ENCODE measurements around the gene ACRBP. TPM values are rescaled to one million over a fixed set of nuclear protein-coding genes. Genes with fewer than 3 reads are reported as not detected.
"Not testable (repeated sequence)": the region's sequence is repeated elsewhere in the genome, so short reads cannot be mapped to it uniquely, and the experiment has no call there.

ACRBP gene
- total and polyA plus RNA-seq, 2 donors (not counting 3 experiments of a cell fraction or from before 2014, with no cell fraction given), result 1.3 to 5.7 TPM

GRCh38 chr12:6602526-6602925 is 44.7 kb downstream of the ACRBP start:
- Histone ChIP-seq H3K79me2 (ENCODE audit: control insufficient read depth, insufficient read depth, low read length) (peaks cover 51% of the 10 kb centered on the region), H3K4me3 (replicated peaks in 1 of 3; ENCODE audit: insufficient read depth in 1 of 3, low read depth in 1 of 3, low read length in 3 of 3) (no peak overlapping the region), H3K9me3 (replicated peaks; ENCODE audit: control insufficient read depth, insufficient read depth, low read length) (no peaks in the 10 kb centered on the region), H4K20me1 (replicated peaks; ENCODE audit: control insufficient read depth, extremely low read depth, insufficient read depth, low read length) (no peaks in the 10 kb centered on the region), H3K36me3 (ENCODE audit: control insufficient read depth in 2 of 2, extremely low read depth in 1 of 2, insufficient read depth in 2 of 2, low read length in 2 of 2) (peaks cover 33 to 42% of the 10 kb centered on the region in 2 experiments), H3K27me3 (ENCODE audit: control insufficient read depth in 2 of 2, insufficient read depth in 2 of 2, low read length in 2 of 2) (no peaks in the 10 kb centered on the region), H3K9me1 (replicated peaks; ENCODE audit: control insufficient read depth, extremely low read depth, insufficient read depth, low read length) (no peaks in the 10 kb centered on the region), H3K4me2 (ENCODE audit: insufficient read depth, low read length) (no peak overlapping the region), H3K9ac (replicated peaks; ENCODE audit: extremely low read depth, insufficient read depth, low read length) (no peak overlapping the region), H3K4me1 (ENCODE audit: control insufficient read depth, extremely low read depth, insufficient read depth, low read length) (peaks cover 25% of the 10 kb centered on the region), H2AFZ (ENCODE audit: low read depth, low read length) (no peak overlapping the region), H3K27ac (ENCODE audit: insufficient read depth, low read depth, low read length) (no peak overlapping the region)
- CTCF ChIA-PET, result interaction anchor here (0.8 to 1.6 kb wide), 4 partner anchors 7 to 82 kb away, joined by 3 to 7 read pairs (median 3); no protein-coding TSS in a partner anchor
- dilution Hi-C loops (cut with MboI; ENCODE audit: extremely low pct_ligation_motif_present, low sequenced_read_pairs), result no loop called here
- no TSS peak for BruUV-seq (replicated peaks)
- intact Hi-C loops (cut with micrococcal nuclease), result no loop called here
- FAIRE-seq, result no peak
- POLR2A ChIA-PET, result no interaction called here
- no peak for DNase-seq (ENCODE audit: low read depth, low spot score)
- no peak for TF ChIP-seq CTCF (IDR thresholded peaks at IDR 0.05; ENCODE audit: extremely low read depth in 1 of 2, insufficient read depth in 1 of 2, low read depth in 1 of 2, low read length in 2 of 2)
- TF ChIP-seq POLR2A (IDR thresholded peaks at IDR 0.05; ENCODE audit: low read depth, low read length), result no peak
- TF ChIP-seq MYC (IDR thresholded peaks at IDR 0.05; ENCODE audit: low read depth, low read length), result no peak
- no peak for TF ChIP-seq JUN (IDR thresholded peaks at IDR 0.05; ENCODE audit: borderline replicate concordance, insufficient read depth, insufficient read length, low read depth)
- TF ChIP-seq FOS (IDR thresholded peaks at IDR 0.05; ENCODE audit: borderline replicate concordance, insufficient read depth, low read length), result no peak
- no peak for TF ChIP-seq POLR2AphosphoS5 (IDR thresholded peaks at IDR 0.05; ENCODE audit: insufficient read depth, low read depth, low read length)
- TF ChIP-seq EZH2 (IDR thresholded peaks at IDR 0.05; ENCODE audit: borderline replicate concordance, low read depth, low read length, severe bottlenecking), result no peak
- no peak for TF ChIP-seq MAX (IDR thresholded peaks at IDR 0.05; ENCODE audit: insufficient read depth, insufficient read length)
- no peak for TF ChIP-seq GATA2 (IDR thresholded peaks at IDR 0.05; ENCODE audit: insufficient read depth, insufficient read length, low read depth, low read length)

- H3K9me3 ChIP-seq (replicated peaks; ENCODE audit: control insufficient read depth, insufficient read depth, low read length); H4K20me1 ChIP-seq (replicated peaks; ENCODE audit: control insufficient read depth, extremely low read depth, insufficient read depth, low read length); DNase-seq (ENCODE audit: low read depth, low spot score); H3K4me3 ChIP-seq (replicated peaks in 1 of 3; ENCODE audit: insufficient read depth in 1 of 3, low read depth in 1 of 3, low read length in 3 of 3); H3K79me2 ChIP-seq (ENCODE audit: control insufficient read depth, insufficient read depth, low read length); H3K27me3 ChIP-seq (ENCODE audit: control insufficient read depth in 2 of 2, insufficient read depth in 2 of 2, low read length in 2 of 2); H3K4me2 ChIP-seq (ENCODE audit: insufficient read depth, low read length); intact Hi-C loops (cut with micrococcal nuclease); H3K9me1 ChIP-seq (replicated peaks; ENCODE audit: control insufficient read depth, extremely low read depth, insufficient read depth, low read length); H3K4me1 ChIP-seq (ENCODE audit: control insufficient read depth, extremely low read depth, insufficient read depth, low read length); H3K27ac ChIP-seq (ENCODE audit: insufficient read depth, low read depth, low read length); H2AFZ ChIP-seq (ENCODE audit: low read depth, low read length); dilution Hi-C loops (cut with MboI; ENCODE audit: extremely low pct_ligation_motif_present, low sequenced_read_pairs); POLR2A ChIA-PET; FAIRE-seq; BruUV-seq (replicated peaks); H3K9ac ChIP-seq (replicated peaks; ENCODE audit: extremely low read depth, insufficient read depth, low read length): not testable (repeated sequence)
- CTCF ChIA-PET, result interaction anchor here (0.7 to 1.3 kb wide), 5 partner anchors 7 to 157 kb away, joined by 3 to 7 read pairs (median 3); partner anchors contain the start of gene MLF2
- peaks cover 44 to 69% of the 10 kb centered on the region in 2 experiments for H3K36me3 ChIP-seq (ENCODE audit: control insufficient read depth in 2 of 2, extremely low read depth in 1 of 2, insufficient read depth in 2 of 2, low read length in 2 of 2)
Measured at GRCh38 chr12:6595673-6596072, 51.6 kb downstream of the ACRBP start.
